ENCODE results near the gene UBE2H. TPM values are rescaled to one million over a fixed set of nuclear protein-coding genes. Genes with fewer than 3 reads are reported as not detected.

Gene UBE2H
- total RNA-seq, 2 experiments from 2014 or later = 52.1 to 52.5 TPM

DNA sequence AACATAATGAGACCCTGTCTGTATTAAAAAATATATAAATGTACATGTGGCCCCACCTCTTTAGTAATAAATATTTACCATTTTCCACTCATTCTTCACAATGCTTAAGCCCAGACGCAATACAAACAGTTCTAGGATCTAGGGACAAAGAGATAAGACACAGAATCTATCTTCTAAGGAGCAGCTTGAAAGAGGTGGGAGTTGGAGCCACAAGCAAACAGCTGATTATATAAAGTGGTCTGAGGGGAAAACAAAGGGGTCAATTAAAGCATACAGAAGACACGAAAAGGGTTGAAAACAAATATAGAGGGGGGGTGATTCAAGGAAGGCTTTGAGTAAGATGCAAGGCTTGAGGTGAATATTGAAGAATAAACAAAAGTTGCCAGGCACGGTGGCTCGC is 43.1 kb downstream of the UBE2H start:
- CTCF ChIA-PET = no interaction called here
- TF ChIP-seq, protein P1, sequence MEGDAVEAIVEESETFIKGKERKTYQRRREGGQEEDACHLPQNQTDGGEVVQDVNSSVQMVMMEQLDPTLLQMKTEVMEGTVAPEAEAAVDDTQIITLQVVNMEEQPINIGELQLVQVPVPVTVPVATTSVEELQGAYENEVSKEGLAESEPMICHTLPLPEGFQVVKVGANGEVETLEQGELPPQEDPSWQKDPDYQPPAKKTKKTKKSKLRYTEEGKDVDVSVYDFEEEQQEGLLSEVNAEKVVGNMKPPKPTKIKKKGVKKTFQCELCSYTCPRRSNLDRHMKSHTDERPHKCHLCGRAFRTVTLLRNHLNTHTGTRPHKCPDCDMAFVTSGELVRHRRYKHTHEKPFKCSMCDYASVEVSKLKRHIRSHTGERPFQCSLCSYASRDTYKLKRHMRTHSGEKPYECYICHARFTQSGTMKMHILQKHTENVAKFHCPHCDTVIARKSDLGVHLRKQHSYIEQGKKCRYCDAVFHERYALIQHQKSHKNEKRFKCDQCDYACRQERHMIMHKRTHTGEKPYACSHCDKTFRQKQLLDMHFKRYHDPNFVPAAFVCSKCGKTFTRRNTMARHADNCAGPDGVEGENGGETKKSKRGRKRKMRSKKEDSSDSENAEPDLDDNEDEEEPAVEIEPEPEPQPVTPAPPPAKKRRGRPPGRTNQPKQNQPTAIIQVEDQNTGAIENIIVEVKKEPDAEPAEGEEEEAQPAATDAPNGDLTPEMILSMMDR (IDR thresholded peaks at IDR 0.05) = no peak
- Histone ChIP-seq H3K27me3 (ENCODE audit: control insufficient read depth in 1 of 2, insufficient read depth in 2 of 2, low read length in 2 of 2) (no peaks in the 10 kb centered on the region), H3K27ac (ENCODE audit: low read depth in 1 of 2, low read length in 2 of 2) (no peak overlapping the region), H3K4me1 (ENCODE audit: insufficient read depth, low read length) (peaks cover 45% of the 10 kb centered on the region), H3K36me3 (ENCODE audit: insufficient read depth, low read length) (no peaks in the 10 kb centered on the region), H3K4me3 (ENCODE audit: low read length) (no peak overlapping the region), H3K9me3 (ENCODE audit: control insufficient read depth in 1 of 2, insufficient read depth in 1 of 2, low read length in 2 of 2) (no peaks in the 10 kb centered on the region)
- Mint-ChIP-seq H3K4me3 (no peak overlapping the region), H3K4me1 (ENCODE audit: low read depth) (peaks cover 91% of the 10 kb centered on the region), H3K27me3 (no peaks in the 10 kb centered on the region), H3K9me3 (peaks cover 5% of the 10 kb centered on the region), H3K36me3 (ENCODE audit: low read depth) (peaks cover 84% of the 10 kb centered on the region), H3K27ac (peak overlapping the region; percentile 81)
- DNase-seq (no peak), ATAC-seq (ENCODE audit: poor library complexity) (no peak)
- intact Hi-C loops (cut with DNase I, micrococcal nuclease) = loop anchor here in 1 of 2 experiments (5.0 kb wide), 1 partner anchor 43 kb away; the partner anchor contains the start of gene UBE2H
- POLR2A ChIA-PET = no interaction called here

DNA sequence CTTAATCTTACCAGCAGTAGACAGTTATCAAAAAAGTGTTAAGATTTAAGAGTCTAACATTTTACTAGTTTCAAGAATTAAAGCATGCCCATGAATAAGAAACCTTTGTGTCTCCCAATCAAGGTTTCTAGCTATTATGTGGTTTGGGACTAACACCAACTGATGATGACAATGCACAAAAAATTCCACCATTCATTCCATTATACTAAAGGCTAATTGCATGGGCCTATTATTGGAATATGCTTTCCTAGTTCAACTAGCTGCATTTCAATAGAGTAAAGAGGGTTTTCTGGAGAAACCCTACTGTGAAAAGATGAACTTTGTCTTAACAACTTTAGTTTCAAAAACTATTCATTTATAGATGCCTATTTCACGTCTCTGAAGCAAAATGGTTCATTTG is 44.6 kb downstream of the UBE2H start:
- Mint-ChIP-seq H3K9me3 (peaks cover 5% of the 10 kb centered on the region), H3K4me3 (peak overlapping the region; percentile 9), H3K27me3 (no peaks in the 10 kb centered on the region), H3K4me1 (ENCODE audit: low read depth) (peaks cover 90% of the 10 kb centered on the region), H3K27ac (peak overlapping the region; percentile 81), H3K36me3 (ENCODE audit: low read depth) (peaks cover 83% of the 10 kb centered on the region)
- Histone ChIP-seq H3K4me1 (ENCODE audit: insufficient read depth, low read length) (peaks cover 49% of the 10 kb centered on the region), H3K27me3 (ENCODE audit: control insufficient read depth in 1 of 2, insufficient read depth in 2 of 2, low read length in 2 of 2) (no peaks in the 10 kb centered on the region), H3K27ac (ENCODE audit: low read depth in 1 of 2, low read length in 2 of 2) (peak overlapping the region in 1 of 2 donors; percentile 58), H3K9me3 (ENCODE audit: control insufficient read depth in 1 of 2, insufficient read depth in 1 of 2, low read length in 2 of 2) (no peaks in the 10 kb centered on the region), H3K4me3 (ENCODE audit: low read length) (no peak overlapping the region), H3K36me3 (ENCODE audit: insufficient read depth, low read length) (peaks cover 5% of the 10 kb centered on the region)
- POLR2A ChIA-PET = interaction anchor here (1.4 kb wide), 1 partner anchor 44 kb away, joined by 5 read pairs; no protein-coding TSS in a partner anchor
- TF ChIP-seq, protein P1 (IDR thresholded peaks at IDR 0.05) = no peak
- ATAC-seq (ENCODE audit: poor library complexity) (no peak), DNase-seq (no peak)
- CTCF ChIA-PET = no interaction called here
- intact Hi-C loops (cut with DNase I, micrococcal nuclease) = loop anchor here in 1 of 2 experiments (5.0 kb wide), 1 partner anchor 44 kb away; the partner anchor contains the start of gene UBE2H

DNA sequence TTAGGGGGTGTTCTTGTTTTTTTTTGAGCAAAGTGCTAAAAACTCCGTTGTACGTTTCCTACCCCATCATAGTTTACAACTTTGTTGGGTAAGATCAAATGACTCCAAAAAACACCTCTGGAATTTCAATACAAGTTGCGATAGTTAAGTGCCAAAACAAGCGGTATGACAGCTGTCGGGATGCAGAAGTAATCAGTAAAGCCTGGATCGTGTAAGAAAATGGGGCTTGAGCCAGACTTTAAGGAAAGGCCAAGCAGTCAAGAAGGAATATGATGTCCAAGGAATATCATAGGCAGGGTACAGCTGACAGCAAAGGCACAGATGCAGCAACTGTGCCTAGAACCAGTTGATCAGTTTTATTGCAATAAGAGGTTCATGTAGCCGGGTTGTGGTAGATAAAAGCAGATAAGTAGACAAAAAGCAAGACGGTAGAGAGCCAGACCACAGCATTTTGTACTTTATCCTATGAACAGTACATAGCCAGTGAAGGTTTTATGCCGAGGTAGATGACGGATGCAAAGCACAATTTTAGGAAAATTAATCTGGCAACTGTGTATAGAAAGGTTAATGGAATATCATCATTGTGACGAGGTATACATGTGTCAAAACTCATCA is 45.5 kb downstream of the UBE2H start:
- Mint-ChIP-seq H3K4me1 (ENCODE audit: low read depth) (peaks cover 95% of the 10 kb centered on the region), H3K27me3 (no peaks in the 10 kb centered on the region), H3K27ac (peak overlapping the region; percentile 81), H3K4me3 (peak overlapping the region; percentile 64), H3K9me3 (peaks cover 5% of the 10 kb centered on the region), H3K36me3 (ENCODE audit: low read depth) (peaks cover 86% of the 10 kb centered on the region)
- ATAC-seq (ENCODE audit: poor library complexity) = no peak
- peak in 1 of 14 experiments; percentile 10 for DNase-seq
- TF ChIP-seq, protein P1 (IDR thresholded peaks at IDR 0.05) = no peak
- intact Hi-C loops (cut with DNase I, micrococcal nuclease) = loop anchor here in 1 of 2 experiments (5.0 kb wide), 1 partner anchor 45 kb away; the partner anchor contains the start of gene UBE2H
- H3K27ac ChIP-seq (ENCODE audit: low read depth in 1 of 2, low read length in 2 of 2) = peak overlapping the region; percentile 22 to 58
- no peaks in the 10 kb centered on the region for H3K9me3 ChIP-seq (ENCODE audit: control insufficient read depth in 1 of 2, insufficient read depth in 1 of 2, low read length in 2 of 2)
- POLR2A ChIA-PET = interaction anchor here (0.6 to 2.0 kb wide), 5 partner anchors 8 to 468 kb away, joined by 3 to 8 read pairs (median 5); no protein-coding TSS in a partner anchor
- CTCF ChIA-PET = no interaction called here
- H3K27me3 ChIP-seq (ENCODE audit: control insufficient read depth in 1 of 2, insufficient read depth in 2 of 2, low read length in 2 of 2) = no peaks in the 10 kb centered on the region
- H3K4me1 ChIP-seq (ENCODE audit: insufficient read depth, low read length) = peaks cover 58% of the 10 kb centered on the region
- peak overlapping the region; percentile 2 for H3K4me3 ChIP-seq (ENCODE audit: low read length)
- H3K36me3 ChIP-seq (ENCODE audit: insufficient read depth, low read length) = peaks cover 5% of the 10 kb centered on the region

All from CD4-positive, alpha-beta T cell (primary cell).